SK-N-MC (cell line): ENCODE data around the gene MTAP.

Source experiments
- DNase-seq: peaks from one replicate; pipeline ENCODE4 v3.0.0-alpha.2; 2011; ENCODE audit warnings: low read depth, low spot score
- H3K27ac ChIP-seq: fragments of 200-600 bp; sonication (generic); 2 replicates; pipeline ENCODE4 v1.5.1; 2016; ENCODE audit warnings: mixed run types
- H3K36me3 ChIP-seq: fragments of 200-600 bp; sonication (generic); 2 replicates; pipeline ENCODE4 v1.6.1; 2017; ENCODE audit warnings: antibody characterized with exemption, low read length, mixed read lengths; ENCODE audit not compliant: insufficient read depth
- H3K4me3 ChIP-seq: fragments of 200-600 bp; sonication (generic); 2 replicates; pipeline ENCODE4 v1.5.1; 2016
- H3K9ac ChIP-seq: fragments of 200-600 bp; sonication (generic); 2 replicates; pipeline ENCODE4 v1.8.0; 2017; ENCODE audit warnings: mixed run types, mixed read lengths; ENCODE audit not compliant: insufficient read length
- H3K9me3 ChIP-seq: fragments of 200-600 bp; sonication (generic); 2 replicates; pipeline ENCODE4 v1.6.1; 2017; ENCODE audit warnings: low read depth, mild to moderate bottlenecking, antibody characterized with exemption, low read length, moderate library complexity, mixed read lengths
- EZH2 ChIP-seq: fragments of 200-600 bp; sonication (generic); IDR thresholded peaks from one replicate; pipeline ENCODE4 v1.6.1; 2017; ENCODE audit warnings: antibody characterized with exemption
- FOXP2 ChIP-seq: optimal IDR thresholded peaks from 2 replicates; pipeline ENCODE3; 2011; ENCODE audit warnings: mild to moderate bottlenecking, moderate library complexity; ENCODE audit not compliant: insufficient read depth; ENCODE audit errors: extremely low read length, control extremely low read depth
- POLR2AphosphoS5 ChIP-seq: IDR thresholded peaks from 2 replicates; pipeline ENCODE4 v1.6.1; 2012; ENCODE audit warnings: mild to moderate bottlenecking, low read depth, low read length, borderline replicate concordance

The MTAP gene

DNA sequence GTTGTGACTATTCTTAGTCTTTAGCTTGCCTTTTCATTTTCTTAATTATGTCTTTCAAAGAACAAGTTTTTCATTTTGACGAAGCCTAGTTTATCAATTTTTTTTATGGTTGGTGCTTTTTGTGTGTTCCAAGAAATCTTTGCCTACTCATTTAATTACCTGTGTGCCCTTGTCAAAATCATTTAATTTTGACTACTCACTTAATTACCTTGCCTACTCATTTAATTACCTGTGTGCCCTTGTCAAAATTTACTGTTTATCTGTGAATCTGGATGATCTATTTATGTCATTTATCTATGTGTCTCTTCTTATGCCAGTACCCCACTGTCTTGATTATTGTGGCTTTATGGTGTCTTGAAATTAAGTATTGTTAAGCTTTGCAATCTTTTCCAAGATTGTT is 63.9 kb downstream of the MTAP start:
- H3K9ac ChIP-seq, result no peak overlapping the region
- peaks cover 72% of the 10 kb centered on the region for H3K36me3 ChIP-seq

DNA sequence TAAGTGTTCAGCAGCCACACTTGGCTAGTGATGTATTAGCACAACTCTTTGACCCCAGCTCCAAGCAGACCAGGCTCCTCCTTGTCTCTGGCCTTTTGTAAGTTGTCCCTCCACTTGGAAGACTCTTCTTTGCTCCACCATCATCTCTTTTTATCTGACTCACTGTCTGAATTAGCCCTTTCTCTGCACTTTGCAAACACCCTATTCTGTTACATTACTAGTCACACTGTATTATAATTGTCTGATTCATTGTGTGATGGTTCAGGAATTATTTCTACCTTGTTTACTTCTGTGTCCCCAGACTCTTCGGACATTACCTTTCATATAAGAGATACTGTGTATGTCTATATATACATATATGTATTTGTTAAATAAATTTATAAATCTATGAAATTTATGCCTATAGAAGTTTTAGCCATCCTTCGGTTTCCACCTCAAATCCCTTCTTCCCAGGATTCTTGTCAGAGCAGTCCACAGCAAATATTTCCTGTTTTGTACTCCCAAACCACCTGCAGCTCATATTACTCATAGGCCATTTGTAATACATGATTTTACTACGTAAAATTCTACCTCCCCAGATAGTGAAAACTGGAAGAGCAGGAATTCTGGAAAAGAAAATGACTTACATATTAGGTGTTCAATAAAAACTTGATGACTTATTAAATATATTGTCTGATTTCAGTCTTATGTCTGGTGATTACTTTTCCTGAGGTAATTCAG is 69.0 kb downstream of the MTAP start:
- no peak for TF ChIP-seq EZH2
- no peak for DNase-seq
- no peak overlapping the region for H3K27ac ChIP-seq
- H3K4me3 ChIP-seq, result no peak overlapping the region
- no peak overlapping the region for H3K9ac ChIP-seq
- no peaks in the 10 kb centered on the region for H3K9me3 ChIP-seq
- peaks cover 40% of the 10 kb centered on the region for H3K36me3 ChIP-seq

More for the DNA sequence above, 63.9 kb downstream of the MTAP start:
- no peak for DNase-seq
- no peak for TF ChIP-seq FOXP2
- TF ChIP-seq POLR2AphosphoS5, result no peak
- TF ChIP-seq EZH2, result no peak
- no peaks in the 10 kb centered on the region for H3K9me3 ChIP-seq
- no peak overlapping the region for H3K4me3 ChIP-seq
- no peak overlapping the region for H3K27ac ChIP-seq

DNA sequence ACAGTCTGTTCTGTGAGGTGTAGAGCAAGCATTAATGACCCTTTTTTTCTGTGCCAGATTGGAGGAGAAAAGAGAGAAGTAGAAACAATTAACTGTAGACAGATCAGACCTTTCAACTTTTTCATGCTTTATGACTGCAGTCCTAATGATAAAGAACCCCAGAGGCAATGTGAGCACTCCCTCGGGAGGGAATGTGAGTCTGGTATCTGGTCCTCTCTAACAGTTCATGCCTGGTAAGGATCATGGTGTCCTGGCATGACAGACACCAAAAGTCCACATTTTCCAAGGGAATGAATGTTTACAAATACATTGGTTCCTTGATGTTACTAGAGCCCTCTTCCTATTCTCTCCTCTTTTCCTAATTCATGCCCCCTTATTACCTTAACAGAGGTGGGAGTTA is 70.3 kb downstream of the MTAP start:
- TF ChIP-seq POLR2AphosphoS5, result no peak
- no peak for TF ChIP-seq EZH2
- no peak for TF ChIP-seq FOXP2

DNA sequence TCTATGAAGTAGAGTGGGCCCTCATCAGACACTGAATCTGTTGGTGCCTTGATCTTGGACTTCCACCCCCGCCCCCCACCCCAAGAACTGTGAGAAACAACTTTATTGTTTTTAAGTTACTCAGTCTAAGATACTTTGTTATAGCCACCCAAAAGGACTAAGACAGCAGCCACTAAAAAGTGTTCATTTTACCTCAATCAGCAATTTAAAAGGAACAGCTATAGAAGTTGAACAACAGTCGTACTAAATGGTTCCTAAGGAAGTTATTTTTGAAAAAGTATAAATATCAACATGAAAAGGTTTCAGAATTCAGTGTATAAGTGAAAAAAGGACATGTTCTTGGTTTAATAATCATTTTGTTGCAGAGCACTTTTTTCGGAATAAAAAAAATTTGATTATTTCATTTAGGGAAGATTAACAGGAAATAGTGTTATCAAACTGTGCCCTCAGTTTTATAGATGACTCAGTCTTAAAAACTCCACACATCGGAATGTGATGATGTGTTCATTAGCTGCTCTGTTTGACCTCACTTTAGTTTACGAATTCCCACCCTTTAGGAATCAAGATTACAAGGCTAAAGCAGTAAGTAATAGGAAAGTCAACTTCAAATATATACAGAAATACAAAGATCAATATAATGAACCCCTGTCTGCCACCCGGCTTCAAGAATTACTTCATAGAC is 71.2 kb downstream of the MTAP start:
- no peak overlapping the region for H3K4me3 ChIP-seq
- peaks cover 35% of the 10 kb centered on the region for H3K36me3 ChIP-seq
- DNase-seq, result no peak

More for the DNA sequence above, 70.3 kb downstream of the MTAP start:
- Histone ChIP-seq H3K9ac (no peak overlapping the region), H3K36me3 (peaks cover 39% of the 10 kb centered on the region), H3K9me3 (no peaks in the 10 kb centered on the region), H3K4me3 (no peak overlapping the region), H3K27ac (no peak overlapping the region)
- DNase-seq, result no peak

DNA sequence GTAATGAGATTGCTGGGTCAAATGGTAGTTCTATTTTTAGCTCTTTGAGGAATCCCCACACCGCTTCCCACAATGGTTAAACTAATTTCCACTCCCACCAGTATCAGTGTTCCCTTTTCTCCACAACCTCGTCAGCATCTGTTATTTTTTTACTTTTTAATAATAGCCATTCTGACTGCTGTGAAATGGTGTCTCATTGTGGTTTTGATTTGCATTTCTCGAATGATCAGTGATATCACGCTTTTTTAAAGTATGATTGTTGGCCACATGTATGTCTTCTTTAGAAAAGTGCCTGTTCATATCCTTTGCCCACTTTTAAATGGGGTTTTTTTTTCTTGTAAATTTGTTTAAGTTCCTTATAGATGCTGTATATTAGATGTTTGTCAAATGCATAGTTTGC is 73.5 kb downstream of the MTAP start:
- H3K9me3 ChIP-seq, result peaks cover 6% of the 10 kb centered on the region
- no peak overlapping the region for H3K9ac ChIP-seq
- H3K4me3 ChIP-seq, result no peak overlapping the region
- H3K36me3 ChIP-seq, result peaks cover 40% of the 10 kb centered on the region
- TF ChIP-seq EZH2, result no peak
- TF ChIP-seq POLR2AphosphoS5, result no peak
- no peak for TF ChIP-seq FOXP2
- no peak for DNase-seq
- no peak overlapping the region for H3K27ac ChIP-seq

More for the DNA sequence above, 71.2 kb downstream of the MTAP start:
- no peaks in the 10 kb centered on the region for H3K9me3 ChIP-seq
- no peak for TF ChIP-seq EZH2
- no peak for TF ChIP-seq FOXP2
- H3K9ac ChIP-seq, result no peak overlapping the region
- H3K27ac ChIP-seq, result no peak overlapping the region; the same call in 1 of the 2 replicates

DNA sequence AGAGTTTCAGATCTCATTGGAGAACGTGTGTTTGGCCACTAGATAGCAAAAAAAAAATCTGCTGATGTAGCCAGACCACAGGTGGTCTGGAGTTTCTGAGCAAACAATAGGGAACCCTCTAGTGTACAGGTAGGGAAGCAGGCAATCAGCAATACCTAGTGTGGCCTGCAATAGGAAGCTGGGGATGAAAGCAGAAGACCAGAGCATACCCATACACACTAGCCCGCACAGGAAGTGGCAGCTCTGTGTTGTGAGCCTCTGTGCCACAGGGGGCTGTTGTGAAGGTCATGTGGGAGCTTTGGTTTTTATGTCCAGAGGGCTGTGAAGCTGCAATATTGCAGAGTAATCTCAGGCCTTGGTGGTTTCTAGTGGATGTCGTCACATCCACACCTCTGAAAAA is 81.2 kb downstream of the MTAP start:
- TF ChIP-seq FOXP2 (no peak), POLR2AphosphoS5 (0 out of 2 replicates have a peak, but pooled peaks have one; percentile 30)
- Histone ChIP-seq H3K9me3 (peaks cover 6% of the 10 kb centered on the region), H3K4me3 (no peak overlapping the region), H3K27ac (no peak overlapping the region), H3K36me3 (peaks cover 24% of the 10 kb centered on the region), H3K9ac (no peak overlapping the region)
- DNase-seq, result no peak

DNA sequence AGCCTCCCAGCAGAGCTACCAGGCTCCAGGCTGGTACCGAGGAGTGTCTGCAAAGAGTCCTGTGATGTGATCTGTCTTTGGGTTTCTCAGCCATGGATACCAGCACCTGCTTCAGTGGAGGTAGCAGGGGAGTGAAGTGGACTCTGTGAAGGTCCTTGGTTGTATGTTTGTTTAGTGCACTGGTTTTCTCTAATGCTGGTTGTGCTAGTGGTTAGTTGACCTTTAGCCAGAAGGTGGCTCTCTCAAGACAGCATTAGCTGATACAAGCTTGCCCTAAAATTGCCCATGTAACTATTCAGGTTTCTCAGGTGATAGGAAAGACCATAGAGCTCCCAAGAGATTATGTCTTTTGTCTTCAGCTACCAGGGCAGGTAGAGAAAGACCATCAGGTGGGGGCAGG is 87.2 kb downstream of the MTAP start:
- H3K9me3 ChIP-seq, result peaks cover 9% of the 10 kb centered on the region
- peaks cover 26% of the 10 kb centered on the region for H3K36me3 ChIP-seq
- H3K9ac ChIP-seq, result no peak overlapping the region
- no peak for DNase-seq
- H3K4me3 ChIP-seq, result no peak overlapping the region
- no peak for TF ChIP-seq EZH2
- no peak for TF ChIP-seq POLR2AphosphoS5
- no peak for TF ChIP-seq FOXP2
- no peak overlapping the region for H3K27ac ChIP-seq

DNA sequence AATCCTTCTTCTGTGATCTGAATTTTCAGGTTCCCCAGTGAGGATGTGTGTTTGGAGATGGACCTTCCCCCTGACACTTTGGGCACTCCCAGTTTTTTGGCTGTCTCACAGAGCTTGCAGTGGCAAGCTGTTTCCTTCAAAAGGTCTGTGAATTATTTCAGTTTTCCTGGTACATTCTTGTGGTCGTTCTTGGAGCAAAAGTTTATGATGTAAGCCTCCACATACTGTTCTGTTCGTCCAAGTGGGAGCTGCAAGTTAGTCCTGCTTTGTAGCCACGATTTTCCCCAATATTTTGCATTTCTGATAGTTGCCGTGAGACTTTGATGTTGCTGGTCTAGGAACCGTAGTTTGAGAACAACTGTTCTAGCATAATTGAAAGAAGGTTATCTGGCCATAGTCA is 88.3 kb downstream of the MTAP start:
- Histone ChIP-seq H3K9me3 (peaks cover 9% of the 10 kb centered on the region), H3K4me3 (no peak overlapping the region), H3K9ac (no peak overlapping the region), H3K36me3 (peaks cover 26% of the 10 kb centered on the region), H3K27ac (no peak overlapping the region)
- DNase-seq, result no peak
- TF ChIP-seq FOXP2 (no peak), EZH2 (no peak), POLR2AphosphoS5 (no peak)

DNA sequence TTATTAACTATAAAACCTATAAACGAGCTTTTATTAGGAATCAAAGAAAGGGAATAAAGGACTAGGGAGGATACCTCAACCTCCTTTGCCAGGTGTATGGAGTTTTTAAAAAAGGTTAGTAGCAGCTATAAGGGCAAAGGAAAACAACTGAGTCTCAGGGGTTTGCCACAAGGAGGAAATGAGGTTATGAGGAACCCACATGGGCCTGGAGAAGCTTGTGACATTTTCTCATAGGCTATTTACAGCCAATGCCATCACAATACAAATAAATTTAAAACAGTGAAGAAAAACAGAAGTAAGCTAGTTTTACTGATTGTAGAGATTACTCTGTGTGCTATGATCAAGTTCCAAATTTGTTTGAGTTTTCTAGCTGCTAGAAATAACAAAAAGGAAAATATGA is 99.1 kb downstream of the MTAP start:
- Histone ChIP-seq H3K27ac (no peak overlapping the region), H3K9ac (no peak overlapping the region), H3K9me3 (no peaks in the 10 kb centered on the region), H3K4me3 (no peak overlapping the region), H3K36me3 (no peaks in the 10 kb centered on the region)
- DNase-seq, result no peak
- no peak for TF ChIP-seq POLR2AphosphoS5
- TF ChIP-seq EZH2, result no peak
- no peak for TF ChIP-seq FOXP2
